ENCODE measurements around the gene TNIK.

Gene TNIK

GRCh38 chr3:171336406-171336805, 123.8 kb downstream of the TNIK start:
- no peak for DNase-seq (ENCODE audit: low spot score)

- DNase-seq (ENCODE audit: low spot score) = no peak
Observed at GRCh38 chr3:171335559-171335958, 124.6 kb downstream of the TNIK start.

GRCh38 chr3:171334465-171334811, 125.8 kb downstream of the TNIK start:
- DNase-seq (ENCODE audit: low spot score) = no peak

DNA sequence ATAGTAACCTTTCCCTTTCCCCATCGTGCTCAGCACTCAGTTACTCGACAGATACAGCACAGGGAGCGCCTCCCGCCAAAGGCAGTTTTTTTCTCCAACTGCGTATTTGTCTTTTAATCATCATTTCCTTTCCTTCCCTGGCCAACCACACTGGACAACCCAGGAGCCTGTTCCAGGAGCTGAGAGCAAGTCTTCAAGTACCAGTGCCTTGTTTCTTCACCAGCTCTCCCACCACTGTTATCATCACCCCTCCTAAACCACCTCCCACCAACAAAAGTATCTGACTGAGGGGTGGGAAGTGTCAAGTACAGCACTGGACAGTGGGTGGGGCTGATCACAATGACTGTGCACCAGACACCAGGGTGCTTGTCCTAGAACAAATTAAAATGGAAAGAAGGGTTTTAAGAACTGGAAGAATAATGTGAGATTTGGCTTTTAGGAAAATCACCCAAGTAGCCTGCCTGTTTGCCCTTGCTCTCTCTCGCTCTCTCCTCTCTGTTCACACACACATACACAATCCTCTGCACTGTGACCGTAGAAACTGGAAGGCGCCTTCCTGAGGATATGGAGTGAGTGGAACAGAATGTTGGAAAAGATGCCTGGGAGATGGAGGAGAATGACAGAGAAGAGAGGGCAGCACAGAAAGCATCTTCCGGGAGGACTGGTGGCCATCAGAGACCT, 126.3 kb downstream of the TNIK start:
- no peak for DNase-seq (ENCODE audit: low spot score)

DNA sequence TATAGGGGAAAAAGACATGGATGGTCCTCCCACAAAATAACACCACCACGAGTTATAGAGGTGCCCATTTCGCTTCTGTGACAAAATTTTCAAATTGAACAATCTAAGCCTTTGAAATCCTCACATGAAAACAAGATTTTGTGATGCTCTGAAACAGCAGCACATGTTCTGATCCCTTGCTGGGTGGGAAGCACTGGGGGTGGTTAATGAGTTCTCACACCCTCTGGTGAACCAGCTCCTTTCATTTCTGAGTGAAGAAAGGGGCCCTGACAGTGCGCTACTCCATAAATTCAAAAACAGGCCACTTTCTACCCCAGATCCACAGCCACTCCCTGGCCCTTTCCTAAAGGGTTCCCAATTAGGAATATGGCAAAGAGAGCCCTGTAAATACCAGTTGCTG, 129.3 kb downstream of the TNIK start:
- DNase-seq (ENCODE audit: low spot score) = no peak

DNA sequence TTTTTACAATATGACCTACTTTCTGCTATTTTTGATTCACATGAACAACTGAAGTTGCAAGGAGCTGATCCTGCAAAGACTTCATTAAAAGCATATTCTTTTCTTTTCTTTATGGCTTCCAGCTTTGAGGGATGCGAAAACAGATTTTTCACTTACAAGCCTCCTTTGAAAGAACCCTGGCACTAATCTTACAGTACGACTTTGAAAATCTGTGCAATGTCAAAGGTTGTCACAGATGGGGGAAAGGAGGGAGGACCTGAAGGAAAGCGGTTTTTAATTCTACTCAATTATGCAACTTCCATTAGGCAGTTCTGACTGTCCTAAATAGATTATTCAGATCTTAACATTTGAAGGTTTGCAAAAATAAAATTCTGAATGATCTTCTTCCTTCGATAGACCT, 130.5 kb downstream of the TNIK start:
- DNase-seq (ENCODE audit: low spot score) = no peak

DNA sequence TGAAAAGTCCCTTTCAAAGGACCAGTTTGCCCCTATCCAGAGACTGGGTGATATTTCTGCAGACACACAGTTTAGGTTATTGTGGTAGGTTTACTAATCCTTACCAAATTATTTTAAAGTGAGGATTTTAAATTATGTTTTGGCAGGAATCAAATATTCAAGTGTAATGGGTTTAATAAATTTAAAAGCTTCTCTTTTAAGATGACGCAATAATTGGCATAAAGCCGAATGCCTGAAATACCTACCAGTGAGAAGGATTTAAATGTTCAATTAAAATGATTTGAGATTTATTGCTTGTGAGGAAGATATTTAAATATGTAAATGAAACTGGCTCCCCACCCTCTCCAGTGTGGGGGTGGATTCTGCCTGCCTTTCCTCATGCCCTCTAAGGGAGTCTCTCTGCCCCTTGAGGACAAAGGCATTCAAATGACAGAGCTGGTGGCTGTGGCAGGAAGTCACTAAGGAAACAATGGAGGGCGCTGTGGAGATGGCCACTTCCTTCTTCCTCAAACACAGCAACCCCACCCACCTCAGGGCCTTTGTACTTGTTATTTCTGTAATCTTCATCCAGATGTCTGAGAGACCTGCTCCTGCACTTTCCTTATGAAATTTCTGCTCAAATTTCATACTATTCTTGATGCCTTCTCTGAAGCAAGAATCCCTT, 131.7 kb downstream of the TNIK start:
- DNase-seq (ENCODE audit: low spot score) = no peak

DNA sequence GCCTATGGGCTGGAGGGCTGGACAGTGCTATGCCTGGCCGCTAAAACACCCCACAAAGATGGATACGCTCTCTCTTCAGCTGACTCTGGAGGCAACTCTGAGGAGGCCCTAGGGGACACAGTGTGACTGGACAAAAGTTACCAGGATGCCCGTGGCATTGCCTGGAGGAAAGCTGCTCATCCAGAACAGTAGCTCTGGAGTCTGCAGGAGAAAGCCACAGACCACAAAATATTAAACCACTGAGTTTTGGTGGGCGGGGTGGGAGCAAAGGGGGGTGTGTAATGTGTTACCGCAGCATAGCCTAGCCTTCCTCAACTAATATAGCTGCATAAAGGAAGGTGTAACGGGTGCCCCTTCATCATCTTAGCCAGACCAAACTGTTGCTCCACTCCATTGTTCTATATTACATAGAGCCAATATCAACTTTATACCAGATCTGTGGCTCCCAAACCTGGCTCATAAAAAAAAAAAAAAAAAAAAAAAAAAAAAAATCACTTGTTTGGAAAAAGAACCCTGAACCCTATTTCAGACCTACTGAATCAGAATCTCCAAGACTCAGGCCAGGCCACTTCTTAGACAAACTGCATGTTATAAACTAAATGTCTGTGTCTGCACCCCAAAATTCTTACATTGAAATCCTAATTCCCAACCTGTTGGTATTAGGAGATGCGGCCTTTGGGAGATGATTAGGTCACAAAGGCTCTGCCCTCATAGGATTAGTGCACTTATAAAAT, 132.6 kb downstream of the TNIK start:
- DNase-seq (ENCODE audit: low spot score) = no peak

- DNase-seq (ENCODE audit: low spot score) = no peak
Observed at GRCh38 chr3:171326717-171327440, 133.3 kb downstream of the TNIK start.

GRCh38 chr3:171323938-171324536, 136.2 kb downstream of the TNIK start:
- DNase-seq (ENCODE audit: low spot score) = no peak

DNA sequence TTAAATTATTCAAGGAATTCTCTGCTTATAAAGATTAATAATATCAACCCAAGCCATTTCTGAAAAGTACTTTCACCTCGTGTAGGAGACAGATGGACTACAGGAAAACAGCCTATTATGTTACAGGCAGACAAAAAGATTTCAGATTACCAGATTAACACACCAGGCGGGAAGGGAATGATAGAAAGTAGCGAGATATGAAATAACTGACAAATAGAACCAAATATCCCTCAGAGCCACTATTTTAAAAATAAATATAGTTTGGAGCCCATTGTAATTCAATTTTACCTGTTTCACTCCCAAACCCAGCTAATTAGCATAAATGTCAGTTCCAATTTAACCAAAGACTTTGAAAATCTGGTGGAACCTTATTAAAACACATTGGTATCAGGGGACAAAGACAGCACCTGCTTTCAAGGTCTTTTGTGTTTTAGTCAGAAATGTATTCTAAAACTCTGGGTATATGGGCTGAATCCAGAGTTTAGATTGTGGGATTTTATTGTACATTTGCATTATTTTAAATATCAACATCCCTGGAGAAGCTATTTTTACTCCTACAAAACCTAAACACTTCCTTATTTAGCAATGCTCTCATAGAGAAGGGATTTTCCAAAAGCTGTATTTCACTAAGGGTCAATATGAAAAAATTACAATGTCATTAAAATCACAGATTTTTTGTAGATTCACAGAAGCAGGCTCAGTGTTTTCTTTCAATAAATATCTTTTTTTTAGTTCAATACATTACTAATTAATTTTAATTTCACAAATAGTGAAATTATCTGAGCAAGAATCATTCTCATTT, 138.4 kb downstream of the TNIK start:
- DNase-seq (ENCODE audit: low spot score) = no peak

- no peak for DNase-seq (ENCODE audit: low spot score)
Observed at GRCh38 chr3:171320750-171321558, 139.3 kb downstream of the TNIK start.

GRCh38 chr3:171317171-171317570, 143.0 kb downstream of the TNIK start:
- DNase-seq (ENCODE audit: low spot score) = no peak

GRCh38 chr3:171315919-171316318, 144.3 kb downstream of the TNIK start:
- DNase-seq (ENCODE audit: low spot score) = no peak

GRCh38 chr3:171315101-171315500, 145.1 kb downstream of the TNIK start:
- DNase-seq (ENCODE audit: low spot score) = no peak

DNA sequence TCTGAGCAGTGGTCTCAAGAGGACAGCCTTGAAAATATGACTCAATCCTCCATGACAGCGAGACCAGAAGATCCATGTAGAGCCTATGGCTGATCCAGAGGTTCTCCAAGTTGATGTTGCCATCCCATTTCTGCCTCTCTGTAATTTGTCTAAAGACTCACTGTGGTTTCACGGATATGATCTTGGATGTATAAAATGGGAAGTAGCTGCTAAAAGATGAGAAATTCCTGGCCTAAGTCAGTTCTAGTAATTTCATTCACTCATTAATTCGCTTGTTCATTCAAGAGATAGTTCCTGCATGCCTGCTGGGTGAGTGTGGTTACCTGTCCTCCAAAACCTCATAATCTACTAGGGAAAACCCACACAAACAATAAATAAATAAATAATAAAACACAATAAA, 145.9 kb downstream of the TNIK start:
- DNase-seq (ENCODE audit: low spot score) = no peak

GRCh38 chr3:171313702-171314101, 146.5 kb downstream of the TNIK start:
- DNase-seq (ENCODE audit: low spot score) = no peak

DNA sequence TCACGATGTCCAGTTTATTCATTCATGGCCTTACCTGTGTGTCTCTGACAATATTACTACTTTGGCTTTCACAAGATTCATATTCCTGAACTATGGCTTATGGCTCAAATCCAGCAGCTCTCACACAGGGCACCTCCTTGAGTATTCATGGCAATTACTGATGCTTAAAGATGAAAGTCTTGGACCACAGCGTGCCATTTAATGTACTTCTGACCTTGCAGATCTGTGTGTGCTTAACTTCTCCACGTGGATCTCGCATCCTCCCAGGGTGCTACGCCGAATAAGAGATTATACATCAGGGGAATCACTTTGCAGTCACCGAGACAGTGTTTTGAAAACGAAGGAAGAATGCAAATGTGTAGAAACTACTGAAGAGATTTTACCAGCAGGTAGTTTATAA, 147.5 kb downstream of the TNIK start:
- DNase-seq (ENCODE audit: low spot score) = no peak

- DNase-seq (ENCODE audit: low spot score) = no peak
Observed at GRCh38 chr3:171311784-171312183, 148.4 kb downstream of the TNIK start.

DNA sequence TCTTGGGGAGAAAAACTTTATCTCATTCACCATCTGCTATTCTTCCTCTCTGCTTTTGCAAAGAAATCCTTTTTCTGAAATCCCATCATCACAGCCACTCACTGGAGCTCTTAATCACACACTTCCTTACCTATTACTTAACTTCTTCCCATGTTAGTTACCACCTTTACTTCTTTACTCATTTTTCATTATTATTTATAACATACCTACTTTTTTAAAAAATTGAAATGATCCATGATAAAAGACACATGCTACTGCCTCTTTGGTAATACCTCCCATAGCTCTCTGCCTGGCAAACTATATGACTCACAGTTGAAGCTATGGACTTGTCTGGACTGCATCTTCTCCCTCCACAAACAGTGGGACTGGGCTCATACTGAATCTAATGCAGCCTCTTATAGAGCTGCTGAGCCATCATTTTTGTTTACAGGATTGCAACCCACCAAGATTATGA, 150.3 kb downstream of the TNIK start:
- no peak for DNase-seq (ENCODE audit: low spot score)

GRCh38 chr3:171307988-171308387, 152.2 kb downstream of the TNIK start:
- DNase-seq (ENCODE audit: low spot score) = no peak
